CD14-positive monocyte (primary cell): ENCODE measurements around the gene MEP1A. TPM values are rescaled to one million over a fixed set of nuclear protein-coding genes. Genes with fewer than 3 reads are reported as not detected.

Experiments
- DNase-seq, 3 donors: peaks; one replicate each; pipeline ENCODE4 v3.0.0-alpha.2; 2011 to 2022
- H2AFZ ChIP-seq: 2 replicates; pipeline ENCODE4 v1.6.0; 2012; ENCODE audit warnings: mild to moderate bottlenecking, low read depth, low read length, inconsistent platforms; ENCODE audit not compliant: insufficient read depth, poor library complexity, severe bottlenecking
- H3K27ac ChIP-seq, 2 donors: 1 replicate in 1 of 2; 2 replicates in 1 of 2; pipeline ENCODE4 v1.5.1; 2012 to 2013; ENCODE audit warnings: low read length in 2 of 2, control low read depth in 1 of 2, inconsistent platforms in 1 of 2, low read depth in 1 of 2, mild to moderate bottlenecking in 1 of 2
- H3K27me3 ChIP-seq, 2 donors: one replicate each; pipeline versions ENCODE4 v1.6.0 to v1.6.1; 2011 to 2013; ENCODE audit warnings: low read length in 2 of 2; ENCODE audit not compliant: control insufficient read depth in 2 of 2, insufficient read depth in 2 of 2
- H3K36me3 ChIP-seq, 2 donors: replicated peaks in 1 of 2; 1 replicate in 1 of 2; 2 replicates in 1 of 2; pipeline versions ENCODE4 v1.5.1 to v1.6.1; 2012 to 2013; ENCODE audit warnings: low read length in 2 of 2, control low read depth in 1 of 2, inconsistent platforms in 1 of 2, mild to moderate bottlenecking in 1 of 2; ENCODE audit not compliant: insufficient read depth in 2 of 2, control insufficient read depth in 1 of 2
- H3K4me1 ChIP-seq, 2 donors: 1 replicate in 1 of 2; 2 replicates in 1 of 2; pipeline versions ENCODE4 v1.5.1 to v1.6.1; 2012 to 2013; ENCODE audit warnings: low read length in 2 of 2, control low read depth in 1 of 2, inconsistent platforms in 1 of 2, mild to moderate bottlenecking in 1 of 2, moderate library complexity in 1 of 2; ENCODE audit not compliant: insufficient read depth in 2 of 2, control insufficient read depth in 1 of 2
- H3K4me2 ChIP-seq: replicated peaks from 2 replicates; pipeline ENCODE3; 2012; ENCODE audit warnings: low read length, moderate library complexity, mild to moderate bottlenecking; ENCODE audit not compliant: poor library complexity, severe bottlenecking; ENCODE audit errors: extremely low read depth
- H3K4me3 ChIP-seq, 3 experiments: fragments of 200-600 bp in 1 of 3; sonication (generic) in 1 of 3; replicated peaks in 1 of 3; 1 replicate in 2 of 3; 2 replicates in 1 of 3; pipeline ENCODE4 v1.5.1; 2011 to 2013; ENCODE audit warnings: low read length in 3 of 3, mild to moderate bottlenecking in 3 of 3, control low read depth in 2 of 3, low read depth in 2 of 3, inconsistent platforms in 1 of 3, moderate library complexity in 1 of 3
- H3K79me2 ChIP-seq: 2 replicates; pipeline ENCODE4 v1.6.0; 2012; ENCODE audit warnings: mild to moderate bottlenecking, control low read depth, inconsistent platforms, low read length, moderate library complexity; ENCODE audit not compliant: insufficient read depth
- H3K9ac ChIP-seq: 2 replicates; pipeline ENCODE4 v1.6.0; 2017; ENCODE audit warnings: low read length, mild to moderate bottlenecking; ENCODE audit not compliant: insufficient read depth, poor library complexity, severe bottlenecking
- H3K9me3 ChIP-seq, 2 donors: replicated peaks in 1 of 2; 1 replicate in 1 of 2; 2 replicates in 1 of 2; pipeline versions ENCODE4 v1.5.1 to v1.6.1; 2012 to 2013; ENCODE audit warnings: low read length in 2 of 2, control low read depth in 1 of 2; ENCODE audit not compliant: control insufficient read depth in 1 of 2, insufficient read depth in 1 of 2
- H4K20me1 ChIP-seq: 2 replicates; pipeline ENCODE4 v1.6.0; 2012; ENCODE audit warnings: mild to moderate bottlenecking, low read length, control low read depth, moderate library complexity; ENCODE audit not compliant: insufficient read depth
- H3K27ac Mint-ChIP-seq, 7 donors: one replicate each; pipeline ENCODE4 v1.8.0; 2020; ENCODE audit warnings: mild to moderate bottlenecking in 7 of 7, mixed read lengths in 7 of 7, moderate library complexity in 6 of 7, inconsistent platforms in 2 of 7
- H3K27me3 Mint-ChIP-seq, 3 donors: one replicate each; pipeline ENCODE4 v1.8.0; 2021 to 2022; ENCODE audit warnings: low read depth in 3 of 3, mild to moderate bottlenecking in 3 of 3, mixed read lengths in 3 of 3, moderate library complexity in 3 of 3, inconsistent platforms in 1 of 3
- H3K36me3 Mint-ChIP-seq, 2 donors: one replicate each; pipeline ENCODE4 v1.8.0; 2020; ENCODE audit warnings: mixed read lengths in 2 of 2, inconsistent platforms in 1 of 2, mild to moderate bottlenecking in 1 of 2
- H3K4me1 Mint-ChIP-seq: one replicate; pipeline ENCODE4 v1.8.0; 2020; ENCODE audit warnings: mild to moderate bottlenecking, mixed read lengths
- H3K4me3 Mint-ChIP-seq, 2 donors: one replicate each; pipeline ENCODE4 v1.8.0; 2020; ENCODE audit warnings: mild to moderate bottlenecking in 2 of 2, mixed read lengths in 2 of 2, moderate library complexity in 1 of 2
- H3K9me3 Mint-ChIP-seq, 7 donors: one replicate each; pipeline ENCODE4 v1.8.0; 2020 to 2022; ENCODE audit warnings: mixed read lengths in 7 of 7, mild to moderate bottlenecking in 6 of 7, moderate library complexity in 6 of 7, inconsistent platforms in 2 of 7
- WGBS: methylation state at CpG from one replicate; pipeline ENCODE4 v1.1.5; 2013; ENCODE audit warnings: missing lambda C conversion rate; ENCODE audit not compliant: insufficient coverage; 5-methylcytosine and 5-hydroxymethylcytosine counted together
- intact Hi-C, 2 donors: fragments of 100-400 bp; cut with micrococcal nuclease; formaldehyde crosslinking; loops; one replicate each; pipeline versions ENCODE4 v1.15.0 to v1.15.1; 2023
- polyA plus RNA-seq, 3 donors: library from polyadenylated mRNA; depleted of rRNA in 1 of 3; unstranded in 2 of 3; stranded (reverse) in 1 of 3; fragments of 300-500 nt in 2 of 3; fragments of >200 nt in 1 of 3; fragmentation: Illumina TruSeq in 2 of 3; gene quantifications; 1 replicate in 2 of 3; 2 replicates in 1 of 3; pipeline ENCODE4 v1.2.3, GENCODE V29; 2012 to 2021
- TF ChIP-seq, protein P1 (sequence below): fragments of 200-600 bp; IDR thresholded peaks from one replicate; pipeline ENCODE4 v1.8.0; 2022; ENCODE audit warnings: antibody characterized with exemption, mild to moderate bottlenecking

Gene MEP1A
- polyA plus RNA-seq, 3 donors, result 0.05 to 0.10 (median 0.07) TPM

DNA sequence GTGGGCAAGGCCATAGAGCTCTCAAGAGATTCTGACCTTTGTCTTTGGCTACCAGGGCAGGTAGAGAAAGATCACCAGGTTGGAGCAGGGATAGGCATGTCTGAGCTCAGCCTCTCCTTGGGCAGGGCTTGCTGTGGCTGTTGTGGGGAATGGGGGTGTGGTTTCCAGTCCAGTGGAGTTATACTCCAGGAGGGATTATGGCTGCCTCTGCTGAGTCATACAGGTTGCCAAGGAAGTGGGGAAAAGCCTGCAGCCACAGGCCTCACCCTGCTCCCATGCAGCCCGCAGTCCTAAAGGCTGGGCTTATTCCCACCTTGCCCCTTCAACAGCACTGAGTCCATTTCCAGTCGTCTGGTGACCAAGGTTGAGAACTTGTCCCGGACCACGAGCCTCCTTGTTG, 21.9 kb downstream of the MEP1A start:
- H3K9me3 Mint-ChIP-seq, result peaks cover 3 to 11% (median 9%) of the 10 kb centered on the region in 7 donors
- H3K4me1 Mint-ChIP-seq, result no peaks in the 10 kb centered on the region
- no peaks in the 10 kb centered on the region for H3K27me3 ChIP-seq
- no peaks in the 10 kb centered on the region for H3K36me3 ChIP-seq
- H4K20me1 ChIP-seq, result no peaks in the 10 kb centered on the region
- no peak overlapping the region for H3K4me3 ChIP-seq
- H3K27ac ChIP-seq, result no peak overlapping the region
- no peak overlapping the region for H3K4me3 Mint-ChIP-seq
- H3K36me3 Mint-ChIP-seq, result no peaks in the 10 kb centered on the region
- no peak overlapping the region for H3K27ac Mint-ChIP-seq
- no peak overlapping the region for H3K9ac ChIP-seq
- intact Hi-C loops, result no loop called here
- no peaks in the 10 kb centered on the region for H3K4me1 ChIP-seq
- TF ChIP-seq, protein P1, sequence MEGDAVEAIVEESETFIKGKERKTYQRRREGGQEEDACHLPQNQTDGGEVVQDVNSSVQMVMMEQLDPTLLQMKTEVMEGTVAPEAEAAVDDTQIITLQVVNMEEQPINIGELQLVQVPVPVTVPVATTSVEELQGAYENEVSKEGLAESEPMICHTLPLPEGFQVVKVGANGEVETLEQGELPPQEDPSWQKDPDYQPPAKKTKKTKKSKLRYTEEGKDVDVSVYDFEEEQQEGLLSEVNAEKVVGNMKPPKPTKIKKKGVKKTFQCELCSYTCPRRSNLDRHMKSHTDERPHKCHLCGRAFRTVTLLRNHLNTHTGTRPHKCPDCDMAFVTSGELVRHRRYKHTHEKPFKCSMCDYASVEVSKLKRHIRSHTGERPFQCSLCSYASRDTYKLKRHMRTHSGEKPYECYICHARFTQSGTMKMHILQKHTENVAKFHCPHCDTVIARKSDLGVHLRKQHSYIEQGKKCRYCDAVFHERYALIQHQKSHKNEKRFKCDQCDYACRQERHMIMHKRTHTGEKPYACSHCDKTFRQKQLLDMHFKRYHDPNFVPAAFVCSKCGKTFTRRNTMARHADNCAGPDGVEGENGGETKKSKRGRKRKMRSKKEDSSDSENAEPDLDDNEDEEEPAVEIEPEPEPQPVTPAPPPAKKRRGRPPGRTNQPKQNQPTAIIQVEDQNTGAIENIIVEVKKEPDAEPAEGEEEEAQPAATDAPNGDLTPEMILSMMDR, result no peak
- no peaks in the 10 kb centered on the region for H3K9me3 ChIP-seq
- WGBS, result 63% methylated on average over 4 of the region's 4 CpGs
- no peak for DNase-seq
- H2AFZ ChIP-seq, result no peak overlapping the region
- peaks cover 0 to 2% (median 0%) of the 10 kb centered on the region in 3 donors for H3K27me3 Mint-ChIP-seq
- no peaks in the 10 kb centered on the region for H3K79me2 ChIP-seq
- H3K4me2 ChIP-seq, result no peak overlapping the region

DNA sequence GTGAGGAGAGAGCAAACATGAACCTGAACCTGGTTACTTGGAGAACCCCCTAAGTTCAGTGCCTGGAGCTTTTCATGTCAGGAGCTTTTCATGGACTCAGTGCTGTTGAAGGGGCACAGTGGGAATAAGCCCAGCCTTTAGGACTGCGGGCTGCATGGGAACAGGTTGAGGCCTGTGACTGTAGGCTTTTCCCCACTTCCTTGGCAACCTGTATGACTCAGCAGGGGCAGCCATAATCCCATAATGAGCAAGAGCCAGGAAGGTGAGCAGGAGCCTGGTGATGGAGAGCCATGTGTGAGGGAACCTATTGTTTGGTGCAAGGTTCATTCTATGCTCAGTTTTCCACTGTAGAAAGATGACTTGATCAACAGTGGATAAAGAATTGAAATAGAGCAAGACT, 23.4 kb downstream of the MEP1A start:
- H3K4me2 ChIP-seq, result no peak overlapping the region
- WGBS, result 100% methylated on average over 1 of the region's 1 CpG
- TF ChIP-seq, protein P1, result no peak
- Mint-ChIP-seq H3K36me3 (no peaks in the 10 kb centered on the region), H3K27me3 (no peaks in the 10 kb centered on the region), H3K9me3 (peaks cover 0 to 11% (median 7%) of the 10 kb centered on the region in 7 donors), H3K27ac (no peak overlapping the region), H3K4me1 (no peaks in the 10 kb centered on the region), H3K4me3 (no peak overlapping the region)
- H3K9me3 ChIP-seq, result no peaks in the 10 kb centered on the region
- no peaks in the 10 kb centered on the region for H3K4me1 ChIP-seq
- H3K9ac ChIP-seq, result no peak overlapping the region
- H3K27ac ChIP-seq, result no peak overlapping the region
- H3K79me2 ChIP-seq, result no peaks in the 10 kb centered on the region
- H2AFZ ChIP-seq, result no peak overlapping the region
- H3K4me3 ChIP-seq, result no peak overlapping the region
- no peaks in the 10 kb centered on the region for H3K36me3 ChIP-seq
- no peaks in the 10 kb centered on the region for H3K27me3 ChIP-seq
- intact Hi-C loops, result no loop called here
- H4K20me1 ChIP-seq, result no peaks in the 10 kb centered on the region
- DNase-seq, result no peak
